ENCODE data around the gene ZFP57.

- TF ChIP-seq CTCF (optimal IDR thresholded peaks at IDR 0.05 in 1 of 3, IDR thresholded peaks at IDR 0.05 in 1 of 3, conservative IDR thresholded peaks at IDR 0.05 in 1 of 3; ENCODE audit: extremely low read depth in 1 of 3, insufficient read depth in 2 of 3, low read length in 3 of 3) (no peak), EZH2 (IDR thresholded peaks at IDR 0.05; ENCODE audit: low read length) (no peak)
These were observed 6.9 kb downstream of the ZFP57 start for GRCh38 chr6:29674008-29674407.
